ENCODE data around the gene TEX13B.
A peak's percentile ranks its signal among the peaks of the same experiment; 100 is the strongest.
"Not testable (repeated sequence)": the region's sequence is repeated elsewhere in the genome, so short reads cannot be mapped to it uniquely, and the experiment has no call there.

Gene TEX13B

DNA sequence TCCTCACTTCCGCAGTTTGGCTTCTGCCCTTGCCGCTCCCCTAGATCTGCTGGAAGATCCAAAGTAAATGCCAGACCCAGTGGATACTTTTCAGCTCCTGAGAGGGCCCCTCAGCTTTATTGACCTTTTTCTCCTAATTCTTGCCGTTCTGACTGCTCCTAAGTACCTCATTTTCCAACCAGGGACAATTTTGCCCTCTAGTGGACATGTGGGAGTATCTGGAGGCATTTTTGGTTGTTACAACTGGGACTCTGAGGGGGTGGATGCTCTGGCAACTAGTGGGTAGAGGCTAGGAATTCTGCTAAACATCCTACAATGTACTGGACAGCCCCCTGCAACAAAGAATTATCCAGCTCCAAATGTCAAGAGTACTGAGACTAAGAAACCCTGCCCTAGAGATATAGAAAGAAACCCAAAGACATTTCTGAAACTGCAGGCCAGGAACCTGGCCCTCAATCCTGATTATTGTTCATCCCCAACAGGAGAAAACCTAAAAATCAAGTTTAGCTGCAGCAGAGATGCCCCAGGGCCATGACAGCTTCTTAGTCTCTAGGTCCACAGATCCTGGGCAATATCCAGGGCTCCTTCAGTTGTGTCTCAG lies 3.4 kb downstream of the TEX13B start:
- no peak for TF ChIP-seq ZFX (IDR thresholded peaks at IDR 0.05; ENCODE audit: borderline replicate concordance)
- TF ChIP-seq, protein P1, sequence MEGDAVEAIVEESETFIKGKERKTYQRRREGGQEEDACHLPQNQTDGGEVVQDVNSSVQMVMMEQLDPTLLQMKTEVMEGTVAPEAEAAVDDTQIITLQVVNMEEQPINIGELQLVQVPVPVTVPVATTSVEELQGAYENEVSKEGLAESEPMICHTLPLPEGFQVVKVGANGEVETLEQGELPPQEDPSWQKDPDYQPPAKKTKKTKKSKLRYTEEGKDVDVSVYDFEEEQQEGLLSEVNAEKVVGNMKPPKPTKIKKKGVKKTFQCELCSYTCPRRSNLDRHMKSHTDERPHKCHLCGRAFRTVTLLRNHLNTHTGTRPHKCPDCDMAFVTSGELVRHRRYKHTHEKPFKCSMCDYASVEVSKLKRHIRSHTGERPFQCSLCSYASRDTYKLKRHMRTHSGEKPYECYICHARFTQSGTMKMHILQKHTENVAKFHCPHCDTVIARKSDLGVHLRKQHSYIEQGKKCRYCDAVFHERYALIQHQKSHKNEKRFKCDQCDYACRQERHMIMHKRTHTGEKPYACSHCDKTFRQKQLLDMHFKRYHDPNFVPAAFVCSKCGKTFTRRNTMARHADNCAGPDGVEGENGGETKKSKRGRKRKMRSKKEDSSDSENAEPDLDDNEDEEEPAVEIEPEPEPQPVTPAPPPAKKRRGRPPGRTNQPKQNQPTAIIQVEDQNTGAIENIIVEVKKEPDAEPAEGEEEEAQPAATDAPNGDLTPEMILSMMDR (IDR thresholded peaks at IDR 0.05): peak; percentile 57

GRCh38 chrX:107978071-107978470 lies 4.1 kb downstream of the TEX13B start:
- TF ChIP-seq, protein P1 (IDR thresholded peaks at IDR 0.05): no peak
- TF ChIP-seq ZFX (IDR thresholded peaks at IDR 0.05; ENCODE audit: borderline replicate concordance): no peak
- H3K27ac ChIP-seq: no peak overlapping the region

More for the DNA sequence above, 3.4 kb downstream of the TEX13B start:
- H3K27ac ChIP-seq: no peak overlapping the region

DNA sequence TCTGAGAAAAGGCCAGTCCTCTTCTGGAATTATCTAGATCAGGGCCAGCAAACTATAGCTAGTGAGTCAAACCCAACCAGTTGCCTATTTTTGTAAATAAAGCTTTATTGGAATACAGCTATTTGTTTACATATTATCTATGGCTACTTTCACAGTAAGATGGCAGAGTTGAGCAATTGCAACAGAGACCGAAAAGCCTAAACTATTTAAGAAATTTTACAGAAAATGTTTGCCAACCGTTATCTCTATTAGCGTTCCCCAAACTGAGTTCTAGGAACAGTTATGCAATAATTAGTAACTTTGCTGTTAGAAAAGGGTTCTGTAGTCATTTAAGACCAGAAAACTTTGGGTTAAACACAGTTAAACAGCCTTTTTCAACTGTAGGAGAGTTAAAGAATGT lies 10.5 kb downstream of the TEX13B start:
- H3K27ac ChIP-seq: no peak overlapping the region
- no peak for TF ChIP-seq ZFX (IDR thresholded peaks at IDR 0.05; ENCODE audit: borderline replicate concordance)

DNA sequence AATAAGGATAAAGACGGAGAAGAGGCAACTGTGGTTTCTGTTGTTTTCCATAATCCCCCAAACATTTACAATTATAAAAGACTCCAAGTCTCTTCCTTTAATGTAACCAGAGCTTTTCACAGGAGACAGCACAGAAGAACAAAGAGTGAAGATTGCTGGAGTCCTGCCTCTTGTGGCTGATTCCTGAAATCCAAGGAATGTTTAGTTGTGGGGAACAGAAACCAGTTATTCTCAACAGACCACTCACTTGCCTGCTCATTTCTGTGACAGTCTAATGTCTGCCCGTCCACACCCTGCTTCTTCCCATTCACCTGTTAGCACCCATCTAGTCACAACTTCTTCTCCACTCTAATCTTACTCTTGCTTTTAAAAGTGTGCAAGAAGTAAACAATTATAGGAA lies 12.1 kb downstream of the TEX13B start:
- H3K27ac ChIP-seq: no peak overlapping the region
- TF ChIP-seq, protein P1 (IDR thresholded peaks at IDR 0.05): no peak
- no peak for TF ChIP-seq ZFX (IDR thresholded peaks at IDR 0.05; ENCODE audit: borderline replicate concordance)

- TF ChIP-seq ZFX (IDR thresholded peaks at IDR 0.05; ENCODE audit: borderline replicate concordance): no peak
- TF ChIP-seq, protein P1 (IDR thresholded peaks at IDR 0.05): no peak
- H3K27ac ChIP-seq: no peak overlapping the region
Observed at GRCh38 chrX:107968623-107969022, 13.5 kb downstream of the TEX13B start.

- not testable (repeated sequence) for H3K27ac ChIP-seq
Observed at GRCh38 chrX:107955337-107955736, 26.8 kb downstream of the TEX13B start.

GRCh38 chrX:107940095-107940494 lies 42.1 kb downstream of the TEX13B start:
- TF ChIP-seq, protein P1 (IDR thresholded peaks at IDR 0.05): no peak
- TF ChIP-seq ZFX (IDR thresholded peaks at IDR 0.05; ENCODE audit: borderline replicate concordance): no peak
- H3K27ac ChIP-seq: no peak overlapping the region

DNA sequence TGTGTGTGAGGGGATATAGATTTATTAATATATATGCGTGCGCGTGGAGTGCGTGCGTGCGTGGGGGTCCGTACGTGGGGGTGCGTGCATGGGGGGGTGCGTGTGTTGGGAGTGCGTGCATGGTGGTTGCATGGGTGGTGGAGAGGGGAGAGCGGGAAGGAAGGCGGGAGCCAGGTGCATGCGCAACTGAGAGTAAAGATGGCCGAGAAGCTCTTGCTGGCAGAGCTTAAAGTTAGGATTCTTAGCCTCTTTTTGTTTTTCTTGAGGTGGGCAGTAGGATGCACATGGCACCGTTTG lies 45.8 kb downstream of the TEX13B start:
- no peak for TF ChIP-seq ZFX (IDR thresholded peaks at IDR 0.05; ENCODE audit: borderline replicate concordance)
- TF ChIP-seq, protein P1 (IDR thresholded peaks at IDR 0.05): no peak

More for the DNA sequence above, 45.8 kb downstream of the TEX13B start:
- no peak overlapping the region for H3K27ac ChIP-seq

Data from 22Rv1 (cell line).